Endothelial cell (in vitro differentiated cells): Measurements from ENCODE around the gene FANCC. TPM values are rescaled to one million over a fixed set of nuclear protein-coding genes. Genes with fewer than 3 reads are reported as not detected.

ENCODE experiments used
- DNase-seq: peaks from one replicate; pipeline ENCODE4 v3.0.0; 2021; ENCODE audit warnings: low spot score
- H3K27ac Mint-ChIP-seq: one replicate; pipeline ENCODE4 v1.8.0; 2021; ENCODE audit warnings: mixed read lengths, inconsistent platforms; ENCODE audit not compliant: unreplicated experiment
- H3K27me3 Mint-ChIP-seq: one replicate; pipeline ENCODE4 v1.8.0; 2021; ENCODE audit warnings: mild to moderate bottlenecking, moderate library complexity, mixed read lengths, inconsistent platforms; ENCODE audit not compliant: unreplicated experiment
- H3K36me3 Mint-ChIP-seq: one replicate; pipeline ENCODE4 v1.8.0; 2021; ENCODE audit warnings: mild to moderate bottlenecking, low read depth, mixed read lengths, inconsistent platforms; ENCODE audit not compliant: unreplicated experiment
- H3K4me1 Mint-ChIP-seq: one replicate; pipeline ENCODE4 v1.8.0; 2021; ENCODE audit warnings: mild to moderate bottlenecking, mixed read lengths, inconsistent platforms; ENCODE audit not compliant: unreplicated experiment
- H3K4me3 Mint-ChIP-seq: one replicate; pipeline ENCODE4 v1.8.0; 2021; ENCODE audit warnings: mild to moderate bottlenecking, mixed read lengths, inconsistent platforms; ENCODE audit not compliant: unreplicated experiment
- H3K9me3 Mint-ChIP-seq: one replicate; pipeline ENCODE4 v1.8.0; 2021; ENCODE audit warnings: mixed read lengths, inconsistent platforms; ENCODE audit not compliant: unreplicated experiment
- CTCF ChIP-seq: fragments of 200-600 bp; sonication (generic); IDR thresholded peaks from one replicate; pipeline ENCODE4 v1.5.0; 2021; ENCODE audit warnings: antibody characterized with exemption; ENCODE audit not compliant: unreplicated experiment
- total RNA-seq: library from RNA; stranded (reverse); fragmentation: NEBNext Ultra II Directional; extraction: Animal tissue kit (Norgen Biotek cat#: 25700); gene quantifications from one replicate; pipeline ENCODE4 v1.2.1, GENCODE V29; 2021; ENCODE audit not compliant: unreplicated experiment

The FANCC gene
- total RNA-seq, 1 donor from 2014 or later: 16.7 TPM

GRCh38 chr9:95077766-95078370 lies 239.6 kb downstream of the FANCC start:
- no peak overlapping the region for H3K27ac Mint-ChIP-seq
- H3K4me3 Mint-ChIP-seq: no peak overlapping the region
- DNase-seq: no peak
- TF ChIP-seq CTCF: no peak
- H3K4me1 Mint-ChIP-seq: no peaks in the 10 kb centered on the region
- H3K36me3 Mint-ChIP-seq: peaks cover 15% of the 10 kb centered on the region
- H3K9me3 Mint-ChIP-seq: no peaks in the 10 kb centered on the region
- peaks cover 6% of the 10 kb centered on the region for H3K27me3 Mint-ChIP-seq

- no peak for TF ChIP-seq CTCF
- no peak for DNase-seq
- H3K9me3 Mint-ChIP-seq: no peaks in the 10 kb centered on the region
- H3K4me3 Mint-ChIP-seq: no peak overlapping the region
- no peaks in the 10 kb centered on the region for H3K4me1 Mint-ChIP-seq
- H3K27ac Mint-ChIP-seq: no peak overlapping the region
- H3K27me3 Mint-ChIP-seq: peaks cover 6% of the 10 kb centered on the region
- peaks cover 9% of the 10 kb centered on the region for H3K36me3 Mint-ChIP-seq
These were observed 240.3 kb downstream of the FANCC start for GRCh38 chr9:95077053-95077765.

GRCh38 chr9:95076696-95077052 lies 240.8 kb downstream of the FANCC start:
- Mint-ChIP-seq H3K4me3 (no peak overlapping the region), H3K4me1 (no peaks in the 10 kb centered on the region), H3K9me3 (no peaks in the 10 kb centered on the region), H3K27me3 (peaks cover 4% of the 10 kb centered on the region), H3K27ac (no peak overlapping the region), H3K36me3 (peaks cover 5% of the 10 kb centered on the region)
- no peak for TF ChIP-seq CTCF
- no peak for DNase-seq

- Mint-ChIP-seq H3K27me3 (peaks cover 4% of the 10 kb centered on the region), H3K9me3 (no peaks in the 10 kb centered on the region), H3K4me1 (no peaks in the 10 kb centered on the region), H3K4me3 (no peak overlapping the region), H3K36me3 (no peaks in the 10 kb centered on the region), H3K27ac (no peak overlapping the region)
- no peak for DNase-seq
- TF ChIP-seq CTCF: no peak
These were observed 241.8 kb downstream of the FANCC start for GRCh38 chr9:95075700-95076099.

GRCh38 chr9:95074632-95075031 lies 242.9 kb downstream of the FANCC start:
- no peaks in the 10 kb centered on the region for H3K4me1 Mint-ChIP-seq
- H3K27ac Mint-ChIP-seq: peak overlapping the region; percentile 1
- no peaks in the 10 kb centered on the region for H3K36me3 Mint-ChIP-seq

More at GRCh38 chr9:95074632-95075031, 242.9 kb downstream of the FANCC start:
- H3K9me3 Mint-ChIP-seq: no peaks in the 10 kb centered on the region
- DNase-seq: no peak
- peaks cover 2% of the 10 kb centered on the region for H3K27me3 Mint-ChIP-seq
- no peak for TF ChIP-seq CTCF
- no peak overlapping the region for H3K4me3 Mint-ChIP-seq
